ENCODE results near the gene ERC1.
A peak's percentile ranks its signal among the peaks of the same experiment; 100 is the strongest.

The ERC1 gene

DNA sequence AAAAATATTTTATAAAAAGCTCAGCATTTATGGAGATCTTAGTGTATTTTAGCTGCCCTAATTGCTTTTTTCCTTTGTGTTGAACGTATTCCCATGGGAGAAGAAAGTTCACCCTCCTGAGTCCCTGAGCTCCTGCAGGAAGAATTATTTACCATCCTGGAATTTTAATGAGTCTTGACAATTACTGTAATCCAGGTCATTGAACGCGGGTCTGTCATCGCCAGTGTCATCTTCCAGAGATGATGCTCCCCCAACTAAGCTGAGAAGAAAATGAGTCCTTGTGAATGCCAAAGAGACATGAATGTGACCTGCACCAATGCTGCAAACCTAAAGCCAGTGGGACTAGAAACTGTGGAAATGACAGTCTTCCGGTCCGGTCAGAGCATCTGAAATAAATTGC lies 473.9 kb downstream of the ERC1 start:
- DNase-seq: no peak

DNA sequence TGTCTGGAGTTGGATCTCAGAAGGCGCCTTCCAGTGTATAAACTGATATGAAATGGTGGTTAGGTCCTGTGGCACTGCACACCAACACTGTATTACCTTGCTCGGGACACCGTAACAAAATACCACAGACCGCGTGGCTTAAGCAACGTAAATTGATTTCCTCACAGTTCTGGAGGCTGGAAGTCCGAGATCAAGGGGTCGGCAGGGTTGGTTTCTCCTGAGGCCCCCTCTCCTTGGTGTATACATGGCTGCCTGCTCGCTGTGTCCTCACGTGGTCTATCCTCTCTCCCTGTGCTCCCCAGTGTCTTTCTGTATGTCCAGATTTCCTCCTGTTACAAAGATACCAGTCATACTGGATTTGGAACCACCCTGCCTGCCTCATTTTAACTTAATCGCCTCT lies 475.0 kb downstream of the ERC1 start:
- no peak for DNase-seq

DNA sequence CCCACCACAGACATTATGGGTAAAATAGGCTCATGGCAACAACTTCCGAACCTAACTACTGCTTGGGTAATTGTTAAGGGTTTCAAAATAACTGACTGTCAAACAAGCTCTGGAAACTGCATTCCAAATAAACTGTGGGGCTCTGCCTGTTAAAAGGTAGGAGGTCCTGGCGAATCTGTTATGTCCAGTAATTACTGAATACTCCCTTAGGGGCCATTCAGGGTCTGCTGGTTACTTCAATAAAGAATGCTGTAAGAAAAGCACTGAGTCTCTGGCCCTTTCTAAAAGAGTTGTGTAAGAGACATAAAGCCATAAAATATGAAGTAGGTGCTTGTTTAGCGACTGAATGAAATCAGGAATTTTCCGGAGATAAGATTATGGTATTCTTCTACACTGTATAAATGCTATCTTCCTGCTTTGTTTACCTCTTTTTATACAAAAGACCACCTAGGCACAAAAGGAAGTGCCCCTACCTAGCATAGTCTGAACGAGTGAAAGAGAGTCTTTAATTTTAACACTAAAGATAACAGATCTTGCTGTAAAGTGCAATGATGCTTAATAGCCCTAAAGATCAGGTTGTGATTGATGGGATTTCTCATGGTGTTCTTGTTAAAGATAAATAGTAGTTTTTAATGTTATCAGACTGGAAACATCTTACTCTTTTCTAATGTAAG lies 475.6 kb downstream of the ERC1 start:
- no peak for DNase-seq

DNA sequence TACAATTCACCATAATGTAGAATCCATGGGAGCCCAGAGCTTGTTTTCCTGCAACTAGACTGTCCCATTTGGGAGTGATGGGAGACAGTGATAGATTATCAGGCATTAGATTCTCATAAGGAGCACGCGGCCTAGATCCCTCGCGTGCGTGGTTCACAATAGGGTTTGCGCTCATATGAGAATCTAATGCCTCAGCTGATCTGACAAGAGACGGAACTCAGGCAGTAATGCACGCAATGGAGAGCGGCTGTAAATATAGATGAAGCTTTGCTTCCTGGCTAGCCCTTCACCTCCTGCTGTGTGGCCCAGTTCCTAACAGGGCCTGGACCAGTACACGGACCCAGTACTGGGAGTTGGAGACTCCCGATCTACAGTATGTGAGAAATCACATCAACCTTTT lies 476.7 kb downstream of the ERC1 start:
- no peak for DNase-seq

DNA sequence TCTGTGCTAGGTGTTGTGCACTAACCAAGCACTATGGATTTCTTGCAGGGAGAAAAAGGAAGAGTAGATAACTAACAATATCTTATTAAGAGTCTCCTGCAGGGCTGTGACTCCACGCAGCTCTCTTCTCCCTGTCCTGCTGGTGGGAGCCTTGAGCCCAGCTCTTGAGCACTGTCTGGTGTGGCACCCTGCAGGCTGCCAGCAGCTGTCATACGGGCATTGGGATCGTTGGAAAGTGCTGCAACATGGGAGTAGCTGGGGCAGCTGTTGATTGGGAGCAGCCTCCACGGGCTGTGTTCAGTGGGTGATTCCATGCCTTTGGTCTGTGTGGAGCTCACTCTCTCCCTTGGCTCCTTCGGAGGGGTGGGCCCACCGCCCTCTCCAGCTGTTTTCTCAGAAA lies 478.0 kb downstream of the ERC1 start:
- no peak for DNase-seq

DNA sequence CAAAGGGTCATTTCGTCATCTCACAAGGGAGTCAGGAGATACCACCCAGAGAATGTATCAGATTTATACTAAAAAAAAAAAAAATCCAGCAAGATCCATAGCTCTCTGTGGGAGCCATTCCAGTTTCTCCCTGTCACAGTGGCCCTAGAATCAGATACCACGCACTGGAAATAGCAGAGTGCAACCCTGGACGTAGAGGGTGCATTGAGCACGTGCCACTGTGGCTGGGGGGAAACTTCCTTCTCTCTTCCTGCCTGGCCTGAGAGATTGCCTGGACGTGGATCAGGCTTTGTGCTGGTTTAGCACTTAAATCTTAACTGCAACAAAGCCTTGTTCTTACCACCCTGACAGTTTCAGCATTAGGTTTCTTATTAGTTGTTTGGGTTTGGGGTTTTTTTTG lies 479.0 kb downstream of the ERC1 start:
- peak; percentile 16 for DNase-seq

DNA sequence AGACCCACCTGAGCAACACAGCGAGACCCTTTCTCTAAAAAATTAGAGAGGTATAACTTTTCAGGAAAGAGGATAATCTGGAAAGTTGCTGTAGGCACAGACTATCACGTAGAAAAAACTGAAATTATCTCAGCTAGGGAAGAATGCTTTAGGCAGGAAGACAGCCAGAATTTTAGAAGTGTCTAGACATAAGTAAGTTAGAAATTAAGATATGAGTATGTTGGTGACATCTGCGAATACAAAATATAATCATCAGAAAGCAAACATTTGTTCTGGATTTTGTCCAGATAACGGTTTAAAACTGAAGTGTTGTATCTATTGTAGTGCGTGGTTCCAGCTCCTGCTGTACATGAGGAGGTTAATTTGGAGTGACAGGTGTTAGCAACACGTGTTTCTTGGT lies 480.2 kb downstream of the ERC1 start:
- no peak for DNase-seq

DNA sequence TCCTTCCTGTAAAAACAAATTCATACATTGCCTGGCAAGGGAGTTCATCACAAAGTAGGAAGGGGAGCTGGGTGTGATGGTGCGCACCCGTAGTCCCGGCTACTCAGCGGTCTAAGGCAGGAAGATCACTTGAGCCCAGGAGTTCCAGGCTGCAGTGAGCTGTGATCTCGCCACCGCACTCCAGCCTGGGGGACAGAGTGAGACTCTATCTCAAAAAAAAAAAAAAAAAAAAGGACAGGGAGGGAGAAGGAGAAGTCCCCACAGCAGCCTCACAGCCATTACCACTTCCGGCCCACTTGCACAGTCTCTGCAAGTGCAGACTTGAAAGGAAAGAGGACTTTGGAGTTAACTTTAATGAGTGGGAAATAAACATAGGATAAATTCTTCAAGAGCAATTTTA lies 482.4 kb downstream of the ERC1 start:
- peak; percentile 87 for DNase-seq

DNA sequence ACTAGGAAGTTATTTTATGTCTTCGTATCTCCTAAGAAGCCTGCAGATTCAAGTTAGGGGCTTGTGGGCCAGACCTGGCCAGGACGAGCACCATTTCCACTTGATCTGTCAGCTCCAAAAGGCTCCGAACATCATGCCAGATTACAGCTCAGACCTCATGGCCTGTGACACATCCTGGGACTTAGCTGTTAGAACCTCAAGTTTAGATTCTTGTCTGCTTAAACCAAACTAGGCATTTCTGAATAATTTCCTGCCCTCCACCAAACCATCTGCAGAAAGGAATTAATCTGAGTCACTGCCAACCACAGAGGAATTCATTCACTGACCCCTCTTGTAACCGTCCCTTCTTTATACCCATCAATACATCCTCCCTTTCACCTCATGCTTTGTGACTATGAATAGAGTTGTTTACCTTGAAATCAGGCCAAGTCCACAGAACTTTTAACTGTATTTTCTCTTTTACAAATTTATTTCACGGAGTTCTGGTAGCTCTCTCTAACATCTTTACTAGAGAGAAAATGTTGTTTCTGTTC lies 483.1 kb downstream of the ERC1 start:
- peak; percentile 93 for DNase-seq

DNA sequence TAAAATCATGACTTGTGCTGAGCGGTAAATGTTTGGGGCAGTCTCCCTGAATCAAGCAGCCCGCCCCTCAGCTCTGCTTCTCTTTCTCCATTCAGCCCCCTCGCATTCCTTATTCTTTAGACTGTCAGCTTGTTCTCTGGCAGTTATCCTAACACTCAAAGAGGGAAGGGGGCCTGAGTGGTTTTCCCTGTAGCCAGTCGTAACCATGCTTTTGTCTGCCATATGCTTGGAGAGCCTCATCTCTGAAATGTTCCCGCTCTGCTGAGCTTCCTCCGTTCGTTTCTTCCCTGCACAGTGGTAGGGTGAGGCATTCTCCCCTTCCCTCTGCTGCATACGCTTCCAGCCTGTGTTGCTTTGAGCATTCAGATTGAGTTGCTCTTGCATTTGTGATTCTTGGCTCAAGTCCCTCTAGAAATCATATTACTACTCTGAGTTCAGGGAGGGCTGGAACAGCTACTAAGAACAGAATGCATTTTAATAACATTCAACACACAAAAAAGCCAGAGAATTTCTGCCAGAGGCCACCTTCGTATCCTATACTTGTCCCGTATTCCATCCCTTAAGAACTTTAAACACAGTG lies 483.6 kb downstream of the ERC1 start:
- DNase-seq: no peak

DNA sequence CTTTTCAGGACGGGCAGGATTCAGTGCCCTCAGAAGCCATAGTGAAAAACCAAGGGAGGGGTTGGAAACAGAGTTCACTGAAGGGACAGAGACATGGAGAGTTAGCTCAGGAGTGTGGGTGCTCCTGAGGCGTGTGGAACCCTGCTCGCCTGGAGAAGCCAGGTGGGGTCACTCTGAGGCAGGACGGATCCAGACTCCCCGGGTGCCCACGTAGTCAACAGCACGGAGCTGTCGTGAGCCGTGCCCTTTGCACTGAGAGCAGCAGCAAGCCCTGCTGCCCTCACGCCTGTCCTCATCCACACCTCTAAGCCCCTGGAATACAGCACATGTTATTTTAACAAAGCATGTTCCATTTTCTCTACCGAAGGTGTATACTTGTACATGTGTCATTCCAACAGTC lies 488.6 kb downstream of the ERC1 start:
- DNase-seq: no peak

DNA sequence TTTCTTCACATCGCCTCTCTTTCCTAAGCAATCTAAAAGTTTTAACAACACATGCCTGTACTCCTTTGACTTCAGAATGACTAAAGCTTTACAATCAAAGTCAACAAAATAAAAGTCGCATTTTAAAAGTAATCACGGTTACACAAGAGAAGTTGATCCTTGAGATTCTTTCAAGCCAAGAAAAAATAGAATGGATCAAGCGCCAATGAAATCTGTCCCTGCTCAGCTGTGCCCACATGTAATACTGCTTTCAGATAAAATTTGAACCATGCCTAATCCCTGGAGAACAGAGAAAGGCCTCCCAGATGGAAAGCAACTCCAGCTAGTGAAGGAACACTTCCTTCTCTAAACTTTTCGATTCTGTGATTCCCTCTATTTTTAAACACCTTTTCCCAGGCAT lies 490.3 kb downstream of the ERC1 start:
- no peak for DNase-seq

DNA sequence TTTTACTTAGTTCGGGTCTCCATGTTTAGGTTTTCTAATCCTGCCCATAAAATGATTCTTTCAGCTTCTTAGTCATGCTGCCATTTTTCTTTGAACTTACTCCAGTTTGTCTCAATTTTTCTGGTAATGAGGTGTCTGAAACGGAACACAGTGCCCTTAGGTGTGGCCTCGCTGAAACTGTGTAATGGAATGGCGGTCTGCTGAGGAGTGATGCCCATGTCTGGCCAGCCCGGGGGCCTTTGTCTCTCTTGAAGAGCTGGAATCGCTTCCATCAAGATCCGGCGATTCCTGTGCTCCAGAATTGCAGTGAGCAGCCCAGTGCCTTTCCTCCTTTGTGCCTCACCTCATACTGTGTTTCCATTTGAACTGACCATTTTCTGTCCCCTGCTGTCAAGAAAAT lies 490.9 kb downstream of the ERC1 start:
- DNase-seq: no peak

DNA sequence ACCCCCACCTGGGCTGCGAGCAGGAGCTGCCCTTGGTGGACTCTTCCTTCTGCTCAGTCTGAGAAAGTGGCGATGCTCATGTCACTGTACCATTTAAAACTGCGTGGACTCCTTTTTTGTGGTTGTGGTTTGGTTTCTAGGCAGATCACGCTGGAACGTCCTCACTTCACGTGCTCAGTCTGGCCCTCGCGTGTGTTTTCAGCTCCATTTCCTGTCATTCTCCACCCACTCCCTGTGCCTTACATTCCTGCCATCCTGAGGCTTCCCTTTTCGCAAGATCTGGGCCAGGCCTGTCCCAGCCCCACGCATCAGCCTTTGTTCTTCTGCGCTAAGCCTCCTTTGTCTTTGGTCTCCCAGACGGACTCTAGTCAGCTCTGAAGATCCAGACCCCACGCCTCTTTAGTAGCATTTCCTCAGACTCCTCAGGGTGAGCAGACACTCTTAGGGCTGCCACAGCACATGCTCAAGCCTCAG lies 497.9 kb downstream of the ERC1 start:
- peak; percentile 68 for DNase-seq

DNA sequence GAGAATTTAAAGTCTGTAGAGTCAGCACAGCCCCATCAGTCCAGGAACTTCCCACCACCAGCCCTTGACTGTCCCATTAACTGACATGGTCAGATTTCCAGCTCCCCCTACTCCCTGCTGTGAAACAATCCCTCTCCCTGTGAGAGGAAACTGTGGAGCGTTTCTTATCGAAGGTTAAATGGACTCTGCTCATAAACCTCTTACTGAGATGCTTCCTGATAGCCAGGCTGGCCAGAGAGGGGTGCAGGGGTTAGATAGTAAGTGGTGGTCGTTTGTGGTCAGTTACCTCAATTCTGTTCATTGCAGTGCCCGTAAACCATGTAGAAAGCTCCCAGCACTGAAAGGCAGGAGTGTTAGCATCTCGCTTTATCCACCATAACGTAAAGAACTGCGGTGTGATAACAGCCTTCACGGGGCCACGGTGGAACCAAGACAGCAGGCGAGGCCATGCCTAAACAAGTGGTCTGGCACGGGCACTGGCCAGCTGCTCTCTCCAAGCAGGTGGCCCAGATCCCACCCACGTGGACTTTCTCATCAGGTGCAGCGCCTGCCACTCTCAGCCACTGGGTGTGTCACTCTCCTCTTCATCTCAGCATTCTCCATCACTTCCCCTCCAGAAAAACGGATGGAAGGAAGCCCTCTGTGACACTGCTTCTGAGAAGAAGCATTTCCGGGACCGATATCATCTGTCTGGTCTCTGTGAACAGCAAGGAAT lies 501.1 kb downstream of the ERC1 start:
- DNase-seq: no peak

DNA sequence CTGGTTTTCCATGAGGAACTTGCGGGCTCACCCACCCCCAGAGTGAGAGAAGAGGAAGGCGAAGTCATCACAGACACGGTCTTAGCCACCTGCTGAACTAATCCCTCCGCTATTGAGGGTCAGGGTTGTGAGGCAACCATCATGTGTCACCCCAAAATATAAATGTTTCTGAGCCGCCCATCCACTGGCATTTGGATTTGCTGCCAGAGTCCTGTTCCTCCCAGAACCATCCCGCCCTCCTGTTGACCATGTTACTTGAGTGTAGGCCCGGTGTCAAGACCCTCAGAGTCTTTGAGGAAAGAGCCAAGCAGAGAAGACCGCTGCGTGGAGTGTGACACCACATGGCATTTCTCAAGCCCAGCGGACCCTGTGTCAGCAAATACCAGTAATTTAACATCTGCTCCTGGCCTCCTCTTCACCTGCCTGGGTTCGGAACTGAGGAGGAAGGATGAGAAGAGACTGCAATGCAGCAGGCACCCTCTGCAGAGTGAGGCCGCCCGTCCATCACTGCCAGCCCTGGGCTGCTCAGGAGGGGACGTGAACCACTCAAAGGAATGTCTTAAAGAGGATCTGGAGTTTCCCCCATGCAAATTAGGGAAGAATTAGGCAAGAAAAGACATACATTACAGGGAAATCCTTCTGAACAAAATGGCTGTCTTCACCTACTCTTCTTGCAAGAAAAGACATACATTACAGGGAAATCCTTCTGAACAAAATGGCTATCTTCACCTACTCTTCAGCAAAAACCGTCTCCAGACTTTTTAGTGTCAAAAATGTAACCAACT lies 502.9 kb downstream of the ERC1 start:
- DNase-seq: peak; percentile 8

DNA sequence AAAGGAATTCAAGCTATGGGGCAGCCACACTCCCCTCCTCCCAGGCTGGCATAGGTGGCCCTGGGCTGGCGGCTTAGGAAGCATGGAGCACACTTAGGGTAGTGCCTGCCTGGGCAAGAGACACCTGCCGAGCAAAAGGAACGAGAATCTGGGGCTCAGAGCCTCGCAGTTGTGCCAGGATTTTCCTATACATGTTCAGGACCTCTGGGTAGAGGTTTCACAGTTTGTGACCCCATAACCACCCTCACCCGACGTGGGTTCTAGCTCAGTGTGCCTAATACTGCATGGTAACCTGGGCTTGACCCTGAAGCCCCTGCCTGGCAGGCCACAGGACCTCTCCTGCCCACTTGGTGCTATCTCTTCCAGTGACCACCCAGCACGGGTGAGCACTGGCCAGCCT lies 503.8 kb downstream of the ERC1 start:
- DNase-seq: no peak

DNA sequence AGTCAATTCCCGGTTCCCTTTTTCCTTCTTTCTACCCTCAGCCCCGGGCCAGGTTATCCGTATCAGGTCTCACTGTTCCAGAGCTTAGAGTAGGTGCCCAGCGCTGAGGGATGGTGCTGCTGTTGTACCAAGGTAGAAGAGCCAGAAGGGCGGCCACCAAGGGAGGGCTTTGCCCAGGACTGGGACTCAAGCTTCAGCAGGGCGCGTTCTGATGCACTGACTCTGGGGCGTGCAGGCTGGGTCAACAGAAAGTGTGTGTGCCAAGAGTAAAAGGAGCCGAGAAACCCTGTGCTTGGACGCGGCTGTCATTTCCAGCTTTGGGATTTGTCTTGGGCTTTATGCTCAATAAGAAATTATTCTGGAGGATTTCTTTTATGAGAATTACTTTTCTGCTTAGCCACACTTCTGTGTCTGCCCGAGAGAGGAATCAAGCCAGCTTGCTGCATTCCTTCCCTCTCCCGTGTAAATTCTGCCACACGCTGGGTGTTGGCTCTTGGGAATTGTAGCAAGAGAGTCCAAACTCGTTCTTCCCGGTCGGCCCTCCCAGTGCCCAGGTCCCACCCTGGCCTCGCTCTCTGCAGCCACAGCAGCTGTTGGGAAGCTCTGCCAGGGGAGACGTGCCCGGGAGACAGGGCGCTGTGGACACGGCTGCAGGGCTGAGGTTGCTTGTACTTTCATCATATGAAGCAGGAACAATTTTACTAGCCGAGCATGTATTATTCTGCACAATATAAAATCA lies 505.3 kb downstream of the ERC1 start:
- DNase-seq: no peak

DNA sequence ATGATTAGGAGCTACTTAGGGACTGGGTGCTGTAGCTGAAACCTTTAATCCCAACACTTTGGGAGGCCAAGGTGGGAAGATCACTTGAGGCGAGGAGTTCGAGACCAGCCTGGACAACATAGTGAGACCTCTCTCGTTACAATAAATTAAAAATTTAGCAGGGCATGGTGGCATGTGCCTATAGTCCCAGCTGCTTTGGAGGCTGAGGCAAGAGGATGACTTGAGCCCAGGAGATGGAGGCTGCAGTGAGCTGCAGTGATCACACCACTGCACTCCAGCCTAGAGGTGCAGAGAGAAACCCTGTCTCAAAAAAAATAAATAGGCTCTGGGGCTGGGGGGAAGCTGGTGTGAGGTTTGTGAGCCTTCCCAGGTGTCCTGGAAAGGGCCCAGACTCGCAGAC lies 506.1 kb downstream of the ERC1 start:
- no peak for DNase-seq

DNA sequence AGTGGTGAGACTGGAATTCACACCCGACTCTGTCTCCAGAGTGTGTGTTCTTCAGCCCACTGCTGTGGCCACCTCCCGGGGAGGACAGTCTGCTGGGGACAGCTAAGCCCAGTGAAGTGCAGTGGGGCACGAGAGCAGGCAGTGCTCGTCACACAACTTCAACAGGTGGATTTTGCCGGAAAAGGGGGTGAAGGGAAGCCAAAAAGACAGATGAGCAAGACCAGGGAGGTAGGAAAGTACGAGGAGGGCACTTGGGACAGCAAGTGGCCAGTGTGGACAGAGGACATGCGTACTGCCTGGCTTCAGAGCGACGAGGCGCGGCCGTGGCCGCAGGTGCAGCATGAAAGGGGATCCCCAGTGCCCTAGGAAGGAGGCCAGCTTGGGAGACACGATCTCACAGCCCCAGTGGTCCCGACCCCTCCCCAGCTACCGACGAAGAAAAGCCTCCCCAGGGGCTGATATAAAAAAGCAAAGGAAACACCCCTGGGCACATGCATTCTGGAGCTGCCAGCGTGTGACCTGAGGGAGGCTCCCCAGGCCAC lies 507.2 kb downstream of the ERC1 start:
- no peak for DNase-seq

DNA sequence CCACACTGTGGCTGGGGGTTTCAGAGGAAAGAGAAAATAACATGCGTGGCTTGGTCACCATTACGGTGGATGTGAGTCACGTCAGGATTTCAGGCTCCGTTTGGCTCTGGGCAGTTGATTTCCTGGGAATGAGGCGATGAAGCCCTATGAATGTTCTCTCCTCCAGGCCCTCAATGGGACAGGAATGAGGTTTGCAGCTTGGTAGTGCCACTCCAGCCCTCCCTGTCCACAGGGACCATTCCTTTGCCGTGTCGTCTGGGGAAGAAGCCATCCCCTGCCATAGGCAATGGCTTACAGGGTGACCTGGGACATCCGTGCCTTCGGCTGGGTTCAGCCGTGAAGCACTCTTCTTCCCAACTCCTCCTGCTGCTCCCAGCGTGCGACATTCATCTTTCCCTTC lies 508.3 kb downstream of the ERC1 start:
- no peak for DNase-seq

DNA sequence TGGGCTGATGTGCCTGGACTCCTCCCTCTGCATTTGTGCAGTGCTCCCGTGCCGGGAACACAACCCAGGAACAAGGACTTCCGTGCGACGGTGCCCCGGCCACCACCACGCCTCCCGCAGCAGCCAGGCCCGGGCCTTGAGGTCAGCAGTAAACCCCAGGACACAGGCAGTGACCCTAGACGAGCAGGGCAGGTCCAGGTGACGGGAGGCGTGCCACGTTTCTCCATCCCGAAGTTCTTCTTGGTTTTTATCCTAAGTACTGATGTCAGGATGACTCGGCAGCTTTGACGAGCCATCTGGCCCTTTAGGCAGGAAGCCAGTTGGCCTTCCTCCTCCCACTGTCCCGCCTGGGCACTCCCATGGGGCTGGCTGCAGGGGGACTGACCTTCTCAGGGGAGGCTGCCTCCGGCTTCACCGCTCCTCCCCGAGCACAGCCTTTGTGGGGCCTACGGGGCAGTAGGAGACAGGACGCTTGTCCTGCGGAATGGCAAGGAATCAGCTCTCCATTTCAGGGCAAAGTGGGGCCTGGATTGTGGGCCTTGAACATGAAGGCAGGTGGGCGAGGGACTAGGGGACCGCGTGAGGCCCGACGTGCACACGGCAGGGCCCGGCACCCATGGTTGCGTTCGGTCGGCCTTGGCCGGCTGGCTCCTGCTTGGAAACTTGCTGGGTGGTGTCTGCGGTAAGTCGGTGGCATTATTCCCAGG lies 509.2 kb downstream of the ERC1 start:
- no peak for DNase-seq

All from MV-4-11 (cell line).